ENCODE measurements around the gene MBNL1. TPM values are rescaled to one million over a fixed set of nuclear protein-coding genes. Genes with fewer than 3 reads are reported as not detected.

MBNL1 gene
- total RNA-seq, 1 donor from 2014 or later = 14.7 TPM

DNA sequence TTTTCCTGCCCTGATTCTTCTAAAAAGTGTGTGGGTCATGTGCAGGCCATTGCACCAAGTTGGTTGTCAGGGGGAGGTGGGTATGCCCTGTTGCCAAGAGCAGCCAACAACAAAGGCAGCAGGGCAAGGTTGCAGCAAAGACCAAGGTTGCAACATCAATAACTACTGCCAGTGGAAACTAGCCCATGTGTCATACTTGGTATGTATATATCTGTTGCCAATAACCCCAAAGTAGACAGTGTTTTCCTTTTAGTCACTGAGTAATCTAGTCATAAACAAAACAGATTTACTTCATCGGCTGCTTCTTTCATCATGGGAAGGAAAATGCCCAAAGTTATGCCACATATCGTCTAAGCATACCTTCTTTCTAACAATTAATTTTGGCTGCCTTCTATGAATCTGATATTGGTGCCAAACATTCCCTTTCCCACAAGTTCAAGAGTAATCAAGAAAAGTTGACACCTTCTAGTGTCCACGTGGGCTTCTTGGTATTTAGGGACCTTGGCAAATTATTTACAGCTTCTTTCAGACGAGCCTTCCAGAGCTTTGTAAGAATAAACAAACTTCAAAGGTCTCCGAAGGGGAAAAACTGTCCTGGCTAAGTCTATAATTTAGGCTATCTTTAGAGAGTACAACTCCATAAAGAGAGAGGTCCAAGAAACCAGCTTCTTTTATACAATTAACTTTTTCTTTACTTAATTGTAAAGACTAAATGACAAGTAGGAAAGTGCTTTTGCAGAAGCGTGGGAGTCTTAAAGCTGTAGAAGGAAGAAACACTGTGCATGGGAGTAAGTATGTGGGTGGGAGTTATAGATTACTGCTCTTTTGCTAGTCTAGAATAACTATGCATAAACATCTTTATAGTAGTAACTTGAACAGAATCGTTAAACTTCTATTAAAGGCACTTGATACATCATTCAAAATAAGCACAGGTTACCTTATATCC is 10.0 kb upstream of the MBNL1 start:
- no peak overlapping the region for H3K4me2 ChIP-seq
- H3F3A ChIP-seq (ENCODE audit: low read depth) = peaks cover 17% of the 10 kb centered on the region
- no peak overlapping the region for H3K9ac ChIP-seq
- peaks cover 16% of the 10 kb centered on the region for H3K4me1 ChIP-seq
- H3K36me3 ChIP-seq = no peaks in the 10 kb centered on the region
- H3K27me3 ChIP-seq = peaks cover 31% of the 10 kb centered on the region
- no peak overlapping the region for H3K4me3 Mint-ChIP-seq
- no peaks in the 10 kb centered on the region for H3K36me3 Mint-ChIP-seq
- H3K27ac ChIP-seq = no peak overlapping the region
- no peak overlapping the region for H3K27ac Mint-ChIP-seq
- H3K9me3 Mint-ChIP-seq = peaks cover under 1% of the 10 kb centered on the region
- peaks cover 3% of the 10 kb centered on the region for H3K27me3 Mint-ChIP-seq (ENCODE audit: insufficient read depth, low read depth)
- H3K9me3 ChIP-seq (ENCODE audit: low read depth) = no peaks in the 10 kb centered on the region
- no peak overlapping the region for H2AFZ ChIP-seq (replicated peaks)
- no peak for TF ChIP-seq EZH2 (IDR thresholded peaks at IDR 0.05)
- peaks cover 16% of the 10 kb centered on the region for H4K20me1 ChIP-seq (ENCODE audit: low read depth)
- H3K79me2 ChIP-seq (ENCODE audit: low read depth) = no peaks in the 10 kb centered on the region
- H3K4me1 Mint-ChIP-seq = peaks cover 12% of the 10 kb centered on the region
- H3K4me3 ChIP-seq = no peak overlapping the region
- DNase-seq (ENCODE audit: low spot score) = no peak

DNA sequence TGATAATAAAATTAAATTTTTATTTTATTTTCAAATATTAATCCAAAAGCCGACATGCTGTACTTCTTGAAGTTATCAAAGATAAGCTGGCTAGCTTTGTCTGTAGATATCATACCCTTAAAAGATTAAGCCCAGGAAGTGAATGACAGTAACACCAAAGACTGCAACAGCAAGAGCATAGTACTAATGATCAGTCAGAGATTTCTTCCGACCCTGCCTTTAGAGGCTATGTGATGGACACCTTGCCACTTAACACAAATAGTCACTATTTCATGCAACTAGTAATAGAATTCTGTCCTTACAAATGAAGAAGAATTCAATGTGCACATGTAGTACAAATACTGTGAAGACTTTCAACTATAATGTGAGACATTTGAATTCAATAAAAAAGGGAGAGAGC is 9.3 kb upstream of the MBNL1 start:
- Mint-ChIP-seq H3K27ac (no peak overlapping the region), H3K27me3 (ENCODE audit: insufficient read depth, low read depth) (peaks cover 8% of the 10 kb centered on the region), H3K9me3 (peaks cover 4% of the 10 kb centered on the region), H3K36me3 (peaks cover 1% of the 10 kb centered on the region), H3K4me1 (peaks cover 12% of the 10 kb centered on the region), H3K4me3 (no peak overlapping the region)
- Histone ChIP-seq H3K9me3 (ENCODE audit: low read depth) (no peaks in the 10 kb centered on the region), H3K27me3 (peaks cover 36% of the 10 kb centered on the region), H3K4me1 (peaks cover 16% of the 10 kb centered on the region), H2AFZ (replicated peaks) (no peak overlapping the region), H3K27ac (no peak overlapping the region), H3K4me2 (no peak overlapping the region), H3K36me3 (no peaks in the 10 kb centered on the region), H3F3A (ENCODE audit: low read depth) (peaks cover 17% of the 10 kb centered on the region), H3K9ac (no peak overlapping the region), H3K79me2 (ENCODE audit: low read depth) (no peaks in the 10 kb centered on the region), H3K4me3 (no peak overlapping the region), H4K20me1 (ENCODE audit: low read depth) (peaks cover 16% of the 10 kb centered on the region)
- DNase-seq (ENCODE audit: low spot score) = no peak
- no peak for TF ChIP-seq EZH2 (IDR thresholded peaks at IDR 0.05)
- no peak for TF ChIP-seq EZH2phosphoT487 (IDR thresholded peaks at IDR 0.05)
- TF ChIP-seq, protein P1, sequence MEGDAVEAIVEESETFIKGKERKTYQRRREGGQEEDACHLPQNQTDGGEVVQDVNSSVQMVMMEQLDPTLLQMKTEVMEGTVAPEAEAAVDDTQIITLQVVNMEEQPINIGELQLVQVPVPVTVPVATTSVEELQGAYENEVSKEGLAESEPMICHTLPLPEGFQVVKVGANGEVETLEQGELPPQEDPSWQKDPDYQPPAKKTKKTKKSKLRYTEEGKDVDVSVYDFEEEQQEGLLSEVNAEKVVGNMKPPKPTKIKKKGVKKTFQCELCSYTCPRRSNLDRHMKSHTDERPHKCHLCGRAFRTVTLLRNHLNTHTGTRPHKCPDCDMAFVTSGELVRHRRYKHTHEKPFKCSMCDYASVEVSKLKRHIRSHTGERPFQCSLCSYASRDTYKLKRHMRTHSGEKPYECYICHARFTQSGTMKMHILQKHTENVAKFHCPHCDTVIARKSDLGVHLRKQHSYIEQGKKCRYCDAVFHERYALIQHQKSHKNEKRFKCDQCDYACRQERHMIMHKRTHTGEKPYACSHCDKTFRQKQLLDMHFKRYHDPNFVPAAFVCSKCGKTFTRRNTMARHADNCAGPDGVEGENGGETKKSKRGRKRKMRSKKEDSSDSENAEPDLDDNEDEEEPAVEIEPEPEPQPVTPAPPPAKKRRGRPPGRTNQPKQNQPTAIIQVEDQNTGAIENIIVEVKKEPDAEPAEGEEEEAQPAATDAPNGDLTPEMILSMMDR (IDR thresholded peaks at IDR 0.05) = no peak

- H3K27ac ChIP-seq = no peak overlapping the region
- H3K9ac ChIP-seq = no peak overlapping the region
- Mint-ChIP-seq H3K4me1 (peaks cover 12% of the 10 kb centered on the region), H3K27ac (no peak overlapping the region), H3K9me3 (peaks cover 4% of the 10 kb centered on the region), H3K4me3 (no peak overlapping the region), H3K27me3 (ENCODE audit: insufficient read depth, low read depth) (peaks cover 8% of the 10 kb centered on the region), H3K36me3 (peaks cover 1% of the 10 kb centered on the region)
- H3K79me2 ChIP-seq (ENCODE audit: low read depth) = no peaks in the 10 kb centered on the region
- H3K4me2 ChIP-seq = no peak overlapping the region
- H3K4me1 ChIP-seq = peaks cover 16% of the 10 kb centered on the region
- no peak overlapping the region for H2AFZ ChIP-seq (replicated peaks)
- H4K20me1 ChIP-seq (ENCODE audit: low read depth) = peaks cover 16% of the 10 kb centered on the region
- H3K27me3 ChIP-seq = peaks cover 36% of the 10 kb centered on the region
- no peak for DNase-seq (ENCODE audit: low spot score)
- no peaks in the 10 kb centered on the region for H3K9me3 ChIP-seq (ENCODE audit: low read depth)
- no peak for TF ChIP-seq EZH2phosphoT487 (IDR thresholded peaks at IDR 0.05)
- TF ChIP-seq, protein P1 (IDR thresholded peaks at IDR 0.05) = no peak
- peaks cover 17% of the 10 kb centered on the region for H3F3A ChIP-seq (ENCODE audit: low read depth)
- no peak overlapping the region for H3K4me3 ChIP-seq
- no peaks in the 10 kb centered on the region for H3K36me3 ChIP-seq
Measured at GRCh38 chr3:152260026-152260425, 8.7 kb upstream of the MBNL1 start.

DNA sequence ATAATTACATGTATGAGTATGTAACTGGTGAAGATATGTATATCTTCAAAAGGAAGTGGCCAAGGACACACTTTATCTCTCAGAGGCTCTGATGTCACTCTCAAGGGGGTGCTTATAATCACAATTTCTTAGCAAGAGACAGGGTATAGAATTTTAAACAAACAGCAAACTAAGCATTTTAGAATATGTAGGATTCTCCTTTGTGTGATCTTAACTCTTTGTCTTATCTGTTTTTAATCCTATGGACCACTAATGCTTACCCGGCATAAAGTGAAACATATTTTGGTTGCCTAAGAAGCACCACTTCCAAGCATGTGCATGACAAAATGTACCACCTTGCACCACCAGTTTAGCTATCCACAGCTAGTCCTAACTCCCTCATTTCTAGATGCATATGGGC is 8.2 kb upstream of the MBNL1 start:
- Histone ChIP-seq H3K79me2 (ENCODE audit: low read depth) (no peaks in the 10 kb centered on the region), H3K27ac (no peak overlapping the region), H3K9me3 (ENCODE audit: low read depth) (no peaks in the 10 kb centered on the region), H4K20me1 (ENCODE audit: low read depth) (peaks cover 16% of the 10 kb centered on the region), H3K9ac (no peak overlapping the region), H3K4me3 (no peak overlapping the region), H3F3A (ENCODE audit: low read depth) (peaks cover 17% of the 10 kb centered on the region), H3K4me1 (peaks cover 16% of the 10 kb centered on the region), H3K36me3 (no peaks in the 10 kb centered on the region), H3K27me3 (peaks cover 36% of the 10 kb centered on the region), H2AFZ (replicated peaks) (no peak overlapping the region), H3K4me2 (no peak overlapping the region)
- H3K9me3 Mint-ChIP-seq = peaks cover 4% of the 10 kb centered on the region
- H3K27ac Mint-ChIP-seq = no peak overlapping the region
- H3K27me3 Mint-ChIP-seq (ENCODE audit: insufficient read depth, low read depth) = peaks cover 8% of the 10 kb centered on the region
- TF ChIP-seq EZH2 (IDR thresholded peaks at IDR 0.05) = no peak
- TF ChIP-seq, protein P1 (IDR thresholded peaks at IDR 0.05) = no peak
- TF ChIP-seq EZH2phosphoT487 (IDR thresholded peaks at IDR 0.05) = no peak
- DNase-seq (ENCODE audit: low spot score) = no peak
- peaks cover 1% of the 10 kb centered on the region for H3K36me3 Mint-ChIP-seq
- peaks cover 12% of the 10 kb centered on the region for H3K4me1 Mint-ChIP-seq
- no peak overlapping the region for H3K4me3 Mint-ChIP-seq

Measured in neural progenitor cell (in vitro differentiated cells).